ENCODE data around the gene LMBRD2. TPM values are rescaled to one million over a fixed set of nuclear protein-coding genes. Genes with fewer than 3 reads are reported as not detected.

LMBRD2 gene
- total and polyA plus RNA-seq, 2 donors (not counting 3 experiments of a cell fraction or from before 2014, with no cell fraction given), result 1.2 to 5.2 TPM

- POLR2A ChIA-PET, result no interaction called here
- H4K20me1 ChIP-seq (replicated peaks; ENCODE audit: control insufficient read depth, extremely low read depth, insufficient read depth, low read length), result no peaks in the 10 kb centered on the region
- no peaks in the 10 kb centered on the region for H3K9me3 ChIP-seq (replicated peaks; ENCODE audit: control insufficient read depth, insufficient read depth, low read length)
- no peak overlapping the region for H3K4me2 ChIP-seq (ENCODE audit: insufficient read depth, low read length)
- peaks cover 6% of the 10 kb centered on the region for H3K79me2 ChIP-seq (ENCODE audit: control insufficient read depth, insufficient read depth, low read length)
- DNase-seq (ENCODE audit: low read depth, low spot score) (no peak), FAIRE-seq (no peak)
- no peak overlapping the region for H3K9ac ChIP-seq (replicated peaks; ENCODE audit: extremely low read depth, insufficient read depth, low read length)
- H3K4me3 ChIP-seq (replicated peaks in 1 of 3; ENCODE audit: insufficient read depth in 1 of 3, low read depth in 1 of 3, low read length in 3 of 3), result no peak overlapping the region
- no peaks in the 10 kb centered on the region for H3K4me1 ChIP-seq (ENCODE audit: control insufficient read depth, extremely low read depth, insufficient read depth, low read length)
- intact Hi-C loops (cut with micrococcal nuclease), result no loop called here
- CTCF ChIA-PET, result interaction anchor here (3.4 kb wide), 1 partner anchor 15 kb away, joined by 8 read pairs; no protein-coding TSS in a partner anchor
- no peaks in the 10 kb centered on the region for H3K9me1 ChIP-seq (replicated peaks; ENCODE audit: control insufficient read depth, extremely low read depth, insufficient read depth, low read length)
- no peak overlapping the region for H3K27ac ChIP-seq (ENCODE audit: insufficient read depth, low read depth, low read length)
- H3K36me3 ChIP-seq (ENCODE audit: control insufficient read depth in 2 of 2, extremely low read depth in 1 of 2, insufficient read depth in 2 of 2, low read length in 2 of 2), result peaks cover 7 to 13% of the 10 kb centered on the region in 2 experiments
- BruUV-seq (replicated peaks), result no TSS peak
- H3K27me3 ChIP-seq (ENCODE audit: control insufficient read depth in 2 of 2, insufficient read depth in 2 of 2, low read length in 2 of 2), result no peaks in the 10 kb centered on the region
- dilution Hi-C loops (cut with MboI; ENCODE audit: extremely low pct_ligation_motif_present, low sequenced_read_pairs), result no loop called here
- no peak overlapping the region for H2AFZ ChIP-seq (ENCODE audit: low read depth, low read length)
- TF ChIP-seq FOS (IDR thresholded peaks at IDR 0.05; ENCODE audit: borderline replicate concordance, insufficient read depth, low read length), result no peak
- no peak for TF ChIP-seq EZH2 (IDR thresholded peaks at IDR 0.05; ENCODE audit: borderline replicate concordance, low read depth, low read length, severe bottlenecking)
- no peak for TF ChIP-seq MYC (IDR thresholded peaks at IDR 0.05; ENCODE audit: low read depth, low read length)
- no peak for TF ChIP-seq GATA2 (IDR thresholded peaks at IDR 0.05; ENCODE audit: insufficient read depth, insufficient read length, low read depth, low read length)
Observed at GRCh38 chr5:36162810-36163486, 11.3 kb upstream of the LMBRD2 start.

- POLR2A ChIA-PET, result no interaction called here
- no TSS peak for BruUV-seq (replicated peaks)
- FAIRE-seq (no peak), DNase-seq (ENCODE audit: low read depth, low spot score) (no peak)
- CTCF ChIA-PET, result interaction anchor here (0.9 to 3.4 kb wide), 4 partner anchors 9 to 82 kb away, joined by 3 to 8 read pairs (median 4); no protein-coding TSS in a partner anchor
- H3K9me3 ChIP-seq (replicated peaks; ENCODE audit: control insufficient read depth, insufficient read depth, low read length), result no peaks in the 10 kb centered on the region
- intact Hi-C loops (cut with micrococcal nuclease), result no loop called here
- no peak overlapping the region for H3K27ac ChIP-seq (ENCODE audit: insufficient read depth, low read depth, low read length)
- H3K4me3 ChIP-seq (replicated peaks in 1 of 3; ENCODE audit: insufficient read depth in 1 of 3, low read depth in 1 of 3, low read length in 3 of 3), result no peak overlapping the region
- peaks cover 10% of the 10 kb centered on the region for H3K79me2 ChIP-seq (ENCODE audit: control insufficient read depth, insufficient read depth, low read length)
- dilution Hi-C loops (cut with MboI; ENCODE audit: extremely low pct_ligation_motif_present, low sequenced_read_pairs), result no loop called here
- no peak overlapping the region for H2AFZ ChIP-seq (ENCODE audit: low read depth, low read length)
- no peak overlapping the region for H3K4me2 ChIP-seq (ENCODE audit: insufficient read depth, low read length)
- H3K27me3 ChIP-seq (ENCODE audit: control insufficient read depth in 2 of 2, insufficient read depth in 2 of 2, low read length in 2 of 2), result no peaks in the 10 kb centered on the region
- TF ChIP-seq POLR2AphosphoS5 (IDR thresholded peaks at IDR 0.05; ENCODE audit: insufficient read depth, low read depth, low read length) (no peak), EZH2 (IDR thresholded peaks at IDR 0.05; ENCODE audit: borderline replicate concordance, low read depth, low read length, severe bottlenecking) (no peak), GATA2 (IDR thresholded peaks at IDR 0.05; ENCODE audit: insufficient read depth, insufficient read length, low read depth, low read length) (no peak), FOS (IDR thresholded peaks at IDR 0.05; ENCODE audit: borderline replicate concordance, insufficient read depth, low read length) (no peak), POLR2A (IDR thresholded peaks at IDR 0.05; ENCODE audit: low read depth, low read length) (no peak), MYC (IDR thresholded peaks at IDR 0.05; ENCODE audit: low read depth, low read length) (no peak), JUN (IDR thresholded peaks at IDR 0.05; ENCODE audit: borderline replicate concordance, insufficient read depth, insufficient read length, low read depth) (no peak), MAX (IDR thresholded peaks at IDR 0.05; ENCODE audit: insufficient read depth, insufficient read length) (no peak)
- TF ChIP-seq, protein P1, sequence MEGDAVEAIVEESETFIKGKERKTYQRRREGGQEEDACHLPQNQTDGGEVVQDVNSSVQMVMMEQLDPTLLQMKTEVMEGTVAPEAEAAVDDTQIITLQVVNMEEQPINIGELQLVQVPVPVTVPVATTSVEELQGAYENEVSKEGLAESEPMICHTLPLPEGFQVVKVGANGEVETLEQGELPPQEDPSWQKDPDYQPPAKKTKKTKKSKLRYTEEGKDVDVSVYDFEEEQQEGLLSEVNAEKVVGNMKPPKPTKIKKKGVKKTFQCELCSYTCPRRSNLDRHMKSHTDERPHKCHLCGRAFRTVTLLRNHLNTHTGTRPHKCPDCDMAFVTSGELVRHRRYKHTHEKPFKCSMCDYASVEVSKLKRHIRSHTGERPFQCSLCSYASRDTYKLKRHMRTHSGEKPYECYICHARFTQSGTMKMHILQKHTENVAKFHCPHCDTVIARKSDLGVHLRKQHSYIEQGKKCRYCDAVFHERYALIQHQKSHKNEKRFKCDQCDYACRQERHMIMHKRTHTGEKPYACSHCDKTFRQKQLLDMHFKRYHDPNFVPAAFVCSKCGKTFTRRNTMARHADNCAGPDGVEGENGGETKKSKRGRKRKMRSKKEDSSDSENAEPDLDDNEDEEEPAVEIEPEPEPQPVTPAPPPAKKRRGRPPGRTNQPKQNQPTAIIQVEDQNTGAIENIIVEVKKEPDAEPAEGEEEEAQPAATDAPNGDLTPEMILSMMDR (IDR thresholded peaks at IDR 0.05; ENCODE audit: extremely low read depth in 1 of 2, insufficient read depth in 1 of 2, low read depth in 1 of 2, low read length in 2 of 2), result no peak
- peaks cover 7 to 13% of the 10 kb centered on the region in 2 experiments for H3K36me3 ChIP-seq (ENCODE audit: control insufficient read depth in 2 of 2, extremely low read depth in 1 of 2, insufficient read depth in 2 of 2, low read length in 2 of 2)
- no peaks in the 10 kb centered on the region for H3K9me1 ChIP-seq (replicated peaks; ENCODE audit: control insufficient read depth, extremely low read depth, insufficient read depth, low read length)
- H3K4me1 ChIP-seq (ENCODE audit: control insufficient read depth, extremely low read depth, insufficient read depth, low read length), result peaks cover 2% of the 10 kb centered on the region
- H4K20me1 ChIP-seq (replicated peaks; ENCODE audit: control insufficient read depth, extremely low read depth, insufficient read depth, low read length), result no peaks in the 10 kb centered on the region
- no peak overlapping the region for H3K9ac ChIP-seq (replicated peaks; ENCODE audit: extremely low read depth, insufficient read depth, low read length)
Observed at GRCh38 chr5:36161361-36161760, 9.7 kb upstream of the LMBRD2 start.

All from endothelial cell of umbilical vein (primary cell).